ENCODE data around the gene SEMA3F. TPM values are rescaled to one million over a fixed set of nuclear protein-coding genes. Genes with fewer than 3 reads are reported as not detected.
A peak's percentile ranks its signal among the peaks of the same experiment; 100 is the strongest.

SEMA3F gene
- total RNA-seq, 6 experiments from 2014 or later: 20.5 to 35.6 (median 22.8) TPM

GRCh38 chr3:50163572-50164455, 8.7 kb downstream of the SEMA3F start:
- Mint-ChIP-seq H3K4me3 (peak overlapping the region; percentile 66), H3K27me3 (ENCODE audit: insufficient read depth) (no peaks in the 10 kb centered on the region), H3K4me1 (ENCODE audit: low read depth) (peaks cover 78% of the 10 kb centered on the region), H3K36me3 (ENCODE audit: low read depth) (no peaks in the 10 kb centered on the region), H3K9me3 (no peaks in the 10 kb centered on the region), H3K27ac (peak overlapping the region; percentile 71)
- peak; percentile 95 for DNase-seq
- TF ChIP-seq, protein P1, sequence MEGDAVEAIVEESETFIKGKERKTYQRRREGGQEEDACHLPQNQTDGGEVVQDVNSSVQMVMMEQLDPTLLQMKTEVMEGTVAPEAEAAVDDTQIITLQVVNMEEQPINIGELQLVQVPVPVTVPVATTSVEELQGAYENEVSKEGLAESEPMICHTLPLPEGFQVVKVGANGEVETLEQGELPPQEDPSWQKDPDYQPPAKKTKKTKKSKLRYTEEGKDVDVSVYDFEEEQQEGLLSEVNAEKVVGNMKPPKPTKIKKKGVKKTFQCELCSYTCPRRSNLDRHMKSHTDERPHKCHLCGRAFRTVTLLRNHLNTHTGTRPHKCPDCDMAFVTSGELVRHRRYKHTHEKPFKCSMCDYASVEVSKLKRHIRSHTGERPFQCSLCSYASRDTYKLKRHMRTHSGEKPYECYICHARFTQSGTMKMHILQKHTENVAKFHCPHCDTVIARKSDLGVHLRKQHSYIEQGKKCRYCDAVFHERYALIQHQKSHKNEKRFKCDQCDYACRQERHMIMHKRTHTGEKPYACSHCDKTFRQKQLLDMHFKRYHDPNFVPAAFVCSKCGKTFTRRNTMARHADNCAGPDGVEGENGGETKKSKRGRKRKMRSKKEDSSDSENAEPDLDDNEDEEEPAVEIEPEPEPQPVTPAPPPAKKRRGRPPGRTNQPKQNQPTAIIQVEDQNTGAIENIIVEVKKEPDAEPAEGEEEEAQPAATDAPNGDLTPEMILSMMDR (IDR thresholded peaks at IDR 0.05): no peak

DNA sequence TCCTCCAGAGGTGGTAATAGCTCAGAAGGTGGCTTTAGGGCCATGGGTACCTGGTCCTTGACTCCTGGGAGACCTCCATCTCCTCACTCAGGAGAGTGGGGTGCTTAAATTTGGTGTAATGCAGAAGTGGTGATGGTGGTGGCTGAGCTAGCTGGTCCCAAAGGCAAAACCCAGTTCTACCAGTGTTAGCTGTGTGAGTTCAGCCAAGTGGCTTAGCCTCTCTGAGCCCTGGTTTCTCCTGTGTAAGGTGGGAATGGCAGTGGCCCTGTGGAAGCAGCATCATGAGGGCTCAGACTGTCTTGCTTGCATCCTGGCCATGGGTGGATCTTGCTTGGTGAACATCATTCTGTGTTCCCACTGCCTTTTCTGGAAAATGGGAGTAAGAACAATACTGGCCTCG, 9.4 kb downstream of the SEMA3F start:
- Mint-ChIP-seq H3K27ac (peak overlapping the region; percentile 71), H3K9me3 (no peaks in the 10 kb centered on the region), H3K36me3 (ENCODE audit: low read depth) (no peaks in the 10 kb centered on the region), H3K4me1 (ENCODE audit: low read depth) (peaks cover 76% of the 10 kb centered on the region), H3K27me3 (ENCODE audit: insufficient read depth) (no peaks in the 10 kb centered on the region), H3K4me3 (peak overlapping the region; percentile 66)
- no peak for DNase-seq
- TF ChIP-seq, protein P1 (IDR thresholded peaks at IDR 0.05): no peak

- Mint-ChIP-seq H3K9me3 (no peaks in the 10 kb centered on the region), H3K4me3 (peak overlapping the region; percentile 66), H3K36me3 (ENCODE audit: low read depth) (no peaks in the 10 kb centered on the region), H3K4me1 (ENCODE audit: low read depth) (peaks cover 81% of the 10 kb centered on the region), H3K27me3 (ENCODE audit: insufficient read depth) (no peaks in the 10 kb centered on the region), H3K27ac (peak overlapping the region; percentile 71)
- peak; percentile 59 for DNase-seq
- TF ChIP-seq, protein P1 (IDR thresholded peaks at IDR 0.05): no peak
Measured at GRCh38 chr3:50164984-50165909, 10.1 kb downstream of the SEMA3F start.

- peaks cover 87% of the 10 kb centered on the region for H3K4me1 Mint-ChIP-seq (ENCODE audit: low read depth)
- DNase-seq: no peak
- H3K4me3 Mint-ChIP-seq: peak overlapping the region; percentile 17; the same call in 1 of the 2 replicates
- TF ChIP-seq, protein P1 (IDR thresholded peaks at IDR 0.05): no peak
- H3K9me3 Mint-ChIP-seq: no peaks in the 10 kb centered on the region
- peak overlapping the region; percentile 71 for H3K27ac Mint-ChIP-seq
- H3K27me3 Mint-ChIP-seq (ENCODE audit: insufficient read depth): no peaks in the 10 kb centered on the region; the same call in 1 of the 2 replicates
- H3K36me3 Mint-ChIP-seq (ENCODE audit: low read depth): no peaks in the 10 kb centered on the region
Measured at GRCh38 chr3:50165910-50166538, 10.9 kb downstream of the SEMA3F start.

DNA sequence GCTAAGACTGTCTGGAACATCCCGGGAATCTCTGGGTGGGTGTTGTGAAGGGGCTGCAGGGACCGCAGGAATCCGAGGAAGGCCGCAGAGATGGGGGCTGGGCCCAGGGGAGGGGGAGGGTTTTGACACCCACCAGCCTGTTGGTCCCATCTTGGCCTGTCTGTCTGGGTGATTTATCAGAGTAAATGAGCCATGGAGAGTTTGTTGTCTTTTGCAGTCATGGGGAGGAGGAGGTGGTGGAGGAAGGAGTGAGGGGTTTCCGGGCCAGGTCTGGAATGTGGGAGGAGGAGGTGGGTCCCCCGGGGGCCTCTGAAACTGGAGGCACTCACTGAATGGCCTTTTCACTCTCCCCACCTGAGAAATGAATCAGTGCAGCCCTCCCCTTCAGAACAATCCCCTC, 11.5 kb downstream of the SEMA3F start:
- TF ChIP-seq, protein P1 (IDR thresholded peaks at IDR 0.05): no peak
- H3K4me1 Mint-ChIP-seq (ENCODE audit: low read depth): peaks cover 83% of the 10 kb centered on the region
- H3K4me3 Mint-ChIP-seq: peak overlapping the region; percentile 10; the same call in 1 of the 2 replicates
- peak overlapping the region; percentile 71 for H3K27ac Mint-ChIP-seq
- H3K36me3 Mint-ChIP-seq (ENCODE audit: low read depth): no peaks in the 10 kb centered on the region
- no peaks in the 10 kb centered on the region for H3K9me3 Mint-ChIP-seq
- H3K27me3 Mint-ChIP-seq (ENCODE audit: insufficient read depth): no peaks in the 10 kb centered on the region; the same call in 1 of the 2 replicates
- DNase-seq: no peak

All from HFFc6 (cell line).